Measurements from ENCODE around the gene OR2AT4.
"Not testable (repeated sequence)": the region's sequence is repeated elsewhere in the genome, so short reads cannot be mapped to it uniquely, and the experiment has no call there.

The OR2AT4 gene

GRCh38 chr11:75105462-75105925 is 8.8 kb upstream of the OR2AT4 start:
- H3K27ac ChIP-seq = no peak overlapping the region
- H3K4me3 ChIP-seq = no peak overlapping the region

DNA sequence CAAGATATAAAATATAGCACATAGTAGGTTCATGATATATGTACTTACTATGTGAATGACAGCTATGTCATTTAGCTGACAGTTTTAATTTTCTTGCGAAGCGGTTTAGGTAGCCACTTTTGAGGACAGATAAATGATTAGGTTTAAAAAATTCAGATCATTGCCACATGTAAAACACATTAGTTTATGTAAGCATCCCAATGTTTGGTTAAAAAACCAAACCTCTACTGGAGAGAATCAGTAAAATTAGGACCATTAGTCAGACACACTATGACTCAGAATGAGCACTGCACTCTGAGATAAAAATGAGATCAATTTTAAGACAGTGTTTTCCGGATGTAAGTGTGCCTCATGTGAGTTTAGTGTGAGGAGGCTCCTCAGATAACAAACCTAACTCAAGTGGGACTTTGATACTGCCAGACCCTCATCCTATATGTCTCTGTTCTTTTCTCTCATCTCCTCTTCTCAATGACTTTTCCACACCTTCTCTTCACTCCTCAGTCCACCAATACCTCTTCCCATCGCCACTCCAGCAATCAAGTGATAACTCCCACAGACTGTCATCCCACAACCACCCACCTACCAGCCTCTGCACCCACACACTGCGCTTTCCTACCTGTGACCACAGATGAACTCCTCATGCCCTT is 6.8 kb upstream of the OR2AT4 start:
- Histone ChIP-seq H3K4me3 (no peak overlapping the region), H3K27ac (no peak overlapping the region)

- no peak overlapping the region for H3K27ac ChIP-seq
- no peak overlapping the region for H3K4me3 ChIP-seq
Measured at GRCh38 chr11:75101424-75102128, 4.9 kb upstream of the OR2AT4 start.

- no peak overlapping the region for H3K4me3 ChIP-seq
Measured at GRCh38 chr11:75100314-75100713, 3.6 kb upstream of the OR2AT4 start.

DNA sequence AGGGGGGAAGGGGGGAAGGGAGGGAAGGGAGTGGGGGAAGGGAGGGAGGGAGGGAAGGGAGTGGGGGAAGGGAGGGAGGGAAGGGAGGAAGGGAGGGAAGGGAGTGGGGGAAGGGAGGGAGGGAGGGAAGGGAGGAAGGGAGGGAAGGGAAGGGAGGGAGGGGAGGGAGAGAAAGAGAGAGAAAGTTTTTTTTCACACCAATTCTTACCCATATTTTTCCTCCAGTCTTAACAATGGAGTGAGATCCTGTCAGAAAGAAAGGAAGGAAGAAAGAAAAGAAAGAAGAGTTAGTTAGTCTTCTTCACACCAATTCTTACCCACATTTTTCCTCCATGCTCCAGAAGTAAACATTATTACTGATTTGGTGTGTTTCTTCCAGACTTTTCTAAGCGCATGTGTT is 3.0 kb upstream of the OR2AT4 start:
- Histone ChIP-seq H3K27ac (no peak overlapping the region), H3K4me3 (no peak overlapping the region)

More at GRCh38 chr11:75100314-75100713, 3.6 kb upstream of the OR2AT4 start:
- no peak overlapping the region for H3K27ac ChIP-seq

- H3K4me3 ChIP-seq, H3K27ac ChIP-seq: not testable (repeated sequence)
Measured at GRCh38 chr11:75098835-75099439, 2.3 kb upstream of the OR2AT4 start.

DNA sequence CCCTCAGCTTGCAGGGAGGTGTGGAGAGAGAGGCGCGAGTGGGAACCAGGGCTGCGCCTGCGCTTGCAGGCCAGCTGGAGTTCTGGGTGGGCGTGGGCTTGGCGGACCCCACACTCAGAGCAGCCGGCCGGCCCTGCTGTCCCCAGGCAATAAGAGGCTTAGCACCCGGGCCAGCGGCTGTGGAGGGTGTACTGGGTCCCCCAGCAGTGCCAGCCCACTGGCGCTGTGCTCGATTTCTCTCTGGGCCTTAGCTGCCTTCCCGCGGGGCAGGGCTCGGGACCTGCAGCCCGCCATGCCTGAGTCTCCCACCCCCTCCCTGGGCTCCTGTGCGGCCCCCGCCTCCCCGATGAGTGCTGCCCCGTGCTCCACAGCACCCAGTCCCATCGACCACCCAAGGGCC is 1.5 kb upstream of the OR2AT4 start:
- not testable (repeated sequence) for H3K27ac ChIP-seq, H3K4me3 ChIP-seq

GRCh38 chr11:75097173-75097557 is 489 bp upstream of the OR2AT4 start:
- H3K27ac ChIP-seq = no peak overlapping the region
- no peak overlapping the region for H3K4me3 ChIP-seq

DNA sequence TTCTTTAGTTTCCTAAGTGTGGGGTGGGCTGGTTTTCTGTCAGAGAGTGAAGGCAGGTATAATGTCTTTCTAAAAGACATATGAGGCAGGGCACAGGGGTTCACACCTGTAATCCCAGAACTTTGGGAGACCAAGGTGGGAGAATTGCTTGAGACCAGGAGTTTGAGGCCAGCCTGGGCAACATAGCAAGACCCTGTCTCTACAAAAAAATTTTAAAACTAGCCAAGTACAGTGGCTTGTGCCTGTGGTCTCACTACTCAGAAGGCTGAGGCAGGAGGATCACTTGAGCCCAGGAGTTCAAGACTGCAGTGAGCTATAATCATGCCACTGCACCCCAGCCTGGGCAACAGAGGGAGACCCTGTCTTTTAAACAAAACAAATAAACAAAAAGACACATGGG is 2.3 kb downstream of the OR2AT4 start:
- H3K27ac ChIP-seq = not testable (repeated sequence)

GRCh38 chr11:75090671-75091177 is 6.0 kb downstream of the OR2AT4 start:
- H3K4me3 ChIP-seq = no peak overlapping the region

More for the DNA sequence above, 2.3 kb downstream of the OR2AT4 start:
- H3K4me3 ChIP-seq = not testable (repeated sequence)

DNA sequence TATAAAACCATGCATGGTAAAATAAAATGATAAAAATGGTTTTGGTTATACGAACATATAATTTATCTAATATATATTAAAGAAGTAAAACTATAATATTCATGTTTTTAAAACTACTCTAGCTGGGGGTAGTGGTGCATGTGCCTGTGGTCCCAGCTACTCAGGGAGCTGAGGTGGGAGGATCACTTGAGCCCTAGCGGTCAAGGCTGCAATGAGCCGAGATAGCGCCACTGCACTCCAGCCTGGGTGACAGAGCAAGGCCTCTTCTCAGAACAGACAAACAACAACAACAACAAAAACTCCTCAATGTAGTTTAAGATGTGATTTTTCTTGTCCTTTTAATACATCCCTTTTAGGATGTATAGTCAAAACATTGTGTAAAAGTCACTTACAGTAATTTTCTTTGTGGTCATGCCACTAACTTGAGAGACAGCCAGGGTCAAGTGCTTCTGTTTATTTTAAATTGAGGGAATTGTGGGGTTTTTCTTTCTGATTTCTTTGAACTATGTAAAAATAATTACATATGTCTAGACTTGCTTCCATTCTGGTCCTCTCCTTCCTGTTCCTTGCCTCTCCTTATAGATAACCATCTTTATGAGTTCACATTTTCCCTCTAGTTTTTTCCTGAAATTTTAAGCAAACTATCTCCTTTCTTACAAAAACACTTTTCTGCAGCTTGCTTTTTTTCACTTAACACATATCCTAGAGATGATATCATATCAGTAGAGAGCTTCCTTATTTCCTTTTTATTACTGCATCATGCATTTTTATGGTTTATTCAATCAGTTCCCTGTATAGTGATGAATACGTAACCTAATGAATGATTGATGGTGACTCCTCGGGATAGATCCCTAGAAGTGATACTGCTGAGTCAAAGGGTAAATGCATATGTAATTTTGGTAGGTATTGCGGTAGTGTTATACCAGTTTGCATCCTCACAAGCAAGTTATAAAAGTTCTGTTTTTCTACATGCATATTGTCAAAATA is 9.1 kb downstream of the OR2AT4 start:
- no peak overlapping the region for H3K27ac ChIP-seq
- no peak overlapping the region for H3K4me3 ChIP-seq

More at GRCh38 chr11:75090671-75091177, 6.0 kb downstream of the OR2AT4 start:
- no peak overlapping the region for H3K27ac ChIP-seq

- H3K4me3 ChIP-seq = no peak overlapping the region
- H3K27ac ChIP-seq = no peak overlapping the region
Measured at GRCh38 chr11:75084883-75085282, 11.8 kb downstream of the OR2AT4 start.

DNA sequence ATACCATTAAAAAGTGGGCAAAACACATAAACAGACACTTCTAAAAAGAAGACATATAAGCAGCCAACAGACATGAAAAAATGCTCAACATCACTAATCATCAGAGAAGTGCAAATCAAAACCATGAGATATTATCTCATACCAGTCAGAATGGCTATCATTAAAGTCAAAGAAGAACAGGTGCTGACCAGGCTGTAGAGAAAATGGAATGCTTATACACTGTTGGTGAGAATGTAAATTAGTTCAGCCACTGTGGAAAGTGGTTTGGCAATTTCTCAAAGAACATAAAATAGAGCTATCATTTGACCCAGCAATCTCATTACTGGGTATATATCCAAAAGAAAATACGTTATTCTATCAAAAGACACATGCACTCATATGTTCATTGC is 13.5 kb downstream of the OR2AT4 start:
- no peak overlapping the region for H3K27ac ChIP-seq
- no peak overlapping the region for H3K4me3 ChIP-seq

DNA sequence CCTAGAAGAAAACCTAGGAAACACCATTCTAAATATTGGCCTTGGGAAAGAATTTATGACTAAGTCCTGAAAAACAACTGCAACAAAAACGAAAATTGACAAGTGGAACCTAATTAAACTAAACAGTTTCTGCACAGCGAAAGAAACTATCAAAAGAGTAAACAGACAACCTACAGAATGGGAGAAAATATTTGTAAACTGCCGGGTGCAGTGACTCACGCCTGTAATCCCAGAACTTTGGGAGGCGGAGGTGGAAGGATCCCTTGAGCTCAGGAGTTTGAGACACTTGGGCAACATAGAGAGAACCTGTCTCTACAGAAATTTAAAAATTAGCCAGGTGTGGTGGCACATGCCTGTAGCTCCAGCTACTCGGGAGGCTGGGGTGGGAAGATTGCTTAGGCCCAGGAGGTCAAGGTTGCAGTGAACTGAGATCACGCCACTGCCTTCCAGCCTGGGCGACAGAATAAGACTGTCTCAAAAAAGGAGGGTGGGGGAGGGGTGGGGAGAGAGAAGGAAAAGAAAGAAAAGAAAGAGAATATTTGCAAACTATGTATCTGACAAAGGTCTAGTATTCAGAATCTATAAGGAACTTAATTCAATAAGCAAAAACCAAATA is 14.0 kb downstream of the OR2AT4 start:
- no peak overlapping the region for H3K27ac ChIP-seq
- H3K4me3 ChIP-seq = no peak overlapping the region

GRCh38 chr11:75079546-75079945 is 17.1 kb downstream of the OR2AT4 start:
- Histone ChIP-seq H3K27ac (no peak overlapping the region), H3K4me3 (no peak overlapping the region)

DNA sequence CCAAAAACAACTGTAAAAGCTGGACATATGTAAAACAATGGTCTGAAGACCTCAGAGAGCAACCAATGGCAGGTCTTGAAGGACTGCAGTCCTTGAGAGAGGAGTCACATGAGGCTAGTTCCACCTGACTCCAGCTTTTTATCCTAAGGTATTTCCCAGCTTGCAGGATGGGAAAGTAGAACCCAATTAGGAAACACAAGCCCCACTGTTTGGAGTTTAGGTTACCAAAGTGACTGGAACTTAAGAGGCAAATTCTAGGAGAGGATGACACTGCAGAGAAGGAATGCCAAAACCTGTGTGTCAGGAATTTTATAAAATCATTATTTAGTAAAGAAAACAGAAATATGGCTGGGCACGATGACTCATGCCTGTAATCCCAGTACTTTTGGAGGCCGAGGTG is 18.4 kb downstream of the OR2AT4 start:
- Histone ChIP-seq H3K27ac (no peak overlapping the region), H3K4me3 (no peak overlapping the region)

- Histone ChIP-seq H3K4me3 (no peak overlapping the region), H3K27ac (no peak overlapping the region)
Measured at GRCh38 chr11:75077316-75077715, 19.4 kb downstream of the OR2AT4 start.

- H3K4me3 ChIP-seq = no peak overlapping the region
Measured at GRCh38 chr11:75076671-75077070, 20.0 kb downstream of the OR2AT4 start.

GRCh38 chr11:75073459-75074190 is 23.1 kb downstream of the OR2AT4 start:
- no peak overlapping the region for H3K4me3 ChIP-seq

More at GRCh38 chr11:75076671-75077070, 20.0 kb downstream of the OR2AT4 start:
- H3K27ac ChIP-seq = no peak overlapping the region

More at GRCh38 chr11:75073459-75074190, 23.1 kb downstream of the OR2AT4 start:
- no peak overlapping the region for H3K27ac ChIP-seq

Measured in skin epidermis (tissue), 12 donors.